HG03108 (cell line): ENCODE data around the gene DHX16.

Experiments used
- ATAC-seq: cut with Tn5 transposase; IDR thresholded peaks from one replicate; pipeline ENCODE4 v1.9.1; 2021; ENCODE audit warnings: moderate library complexity; ENCODE audit not compliant: unreplicated experiment

DHX16 gene

DNA sequence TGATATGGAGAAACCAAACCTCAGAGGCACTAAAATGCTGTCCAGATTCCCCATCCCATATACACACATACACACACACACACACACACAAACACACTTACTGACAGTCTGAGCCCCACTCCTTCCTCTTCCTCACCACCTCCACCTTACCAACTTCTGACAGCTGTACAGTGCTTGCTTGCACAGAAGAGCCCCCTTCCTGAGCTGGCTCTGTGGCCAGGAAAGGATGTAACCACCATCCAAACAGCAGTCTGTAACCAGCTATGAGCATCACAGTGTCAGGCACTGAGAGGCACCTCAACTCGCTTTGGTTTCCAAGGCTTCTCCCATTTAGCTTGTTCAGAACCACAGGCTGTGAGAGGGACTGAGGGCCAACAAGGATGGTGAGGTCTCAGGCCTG lies 31.8 kb downstream of the DHX16 start:
- no peak for ATAC-seq

DNA sequence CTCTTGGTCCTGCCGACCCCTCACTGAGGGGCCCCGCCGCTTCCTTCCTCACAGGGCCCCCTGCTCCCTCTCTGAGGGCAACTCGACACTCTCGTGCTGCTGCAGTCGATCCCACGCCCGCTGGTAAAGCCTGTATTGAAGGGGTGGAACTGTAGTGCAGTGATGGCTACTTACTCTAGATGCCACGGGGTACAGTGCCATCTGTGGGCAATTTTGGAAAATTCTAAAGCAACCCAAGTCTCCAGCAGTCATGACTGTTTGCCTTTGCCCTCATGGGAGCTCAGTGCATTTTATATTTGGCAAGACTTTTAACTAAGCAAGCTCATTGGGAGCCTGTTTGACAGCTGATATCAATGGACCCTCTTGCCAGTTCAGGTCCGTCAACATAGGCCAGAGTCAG lies 32.3 kb downstream of the DHX16 start:
- ATAC-seq: no peak

DNA sequence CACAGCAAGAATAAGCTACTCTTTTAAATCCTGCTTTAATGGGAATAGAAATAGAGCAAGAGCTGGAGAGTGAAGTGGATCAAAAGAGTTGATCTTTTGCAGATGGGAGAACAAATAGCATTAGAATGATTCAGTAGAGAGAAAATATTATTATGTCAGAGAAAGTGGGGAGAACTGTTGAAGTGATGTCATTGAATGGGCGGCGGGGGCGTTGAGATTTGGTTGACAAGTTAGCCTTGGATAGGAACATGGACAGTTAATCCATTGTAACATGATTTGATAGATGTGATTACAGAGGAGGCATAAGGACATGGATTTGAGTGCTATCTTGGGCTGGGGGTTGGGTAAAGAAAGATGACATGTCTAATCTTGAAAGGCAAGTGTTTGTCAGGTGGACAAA lies 37.0 kb downstream of the DHX16 start:
- no peak for ATAC-seq

DNA sequence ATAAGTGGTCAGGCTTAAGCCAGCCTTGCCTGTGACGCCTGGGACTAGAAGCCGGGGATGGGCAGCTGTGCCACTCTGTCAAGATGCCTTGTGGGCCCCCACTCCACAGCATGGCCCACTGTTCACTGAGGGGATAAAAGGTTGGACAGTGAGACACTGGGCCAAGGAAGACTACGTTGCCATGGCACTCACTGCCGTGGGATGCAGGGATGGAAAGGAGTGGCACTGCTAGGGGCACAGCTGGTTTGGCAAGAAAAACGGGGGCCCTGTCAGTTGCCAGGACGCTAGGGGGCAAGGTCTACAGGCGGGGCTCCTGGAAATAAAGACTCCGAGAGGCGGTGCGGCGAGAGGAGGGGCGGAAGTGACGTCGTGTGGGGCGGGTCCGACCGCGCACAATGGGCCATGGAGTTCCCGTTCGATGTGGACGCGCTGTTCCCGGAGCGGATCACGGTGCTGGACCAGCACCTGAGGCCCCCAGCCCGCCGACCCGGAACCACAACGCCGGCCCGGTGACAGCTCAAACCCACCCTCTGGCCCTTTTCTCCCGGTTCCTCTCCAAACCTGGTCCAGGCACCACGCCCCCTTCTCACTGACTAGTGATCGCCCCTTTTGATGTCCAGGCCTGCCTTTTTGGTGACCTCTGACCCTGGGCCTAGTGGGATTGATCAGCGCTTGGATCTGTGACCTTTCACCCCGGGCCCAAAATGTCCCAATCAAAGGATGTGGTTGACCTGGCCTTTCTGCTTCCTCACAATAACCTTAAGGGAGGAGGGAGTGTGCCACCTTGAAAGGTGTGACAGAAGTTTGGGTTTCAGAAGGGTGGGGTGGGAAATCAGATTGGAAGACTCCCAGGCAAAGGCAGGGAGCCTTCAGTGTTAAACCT lies 46.1 kb downstream of the DHX16 start, which contains the start of gene ATAT1:
TSS of gene ATAT1 (plus strand) at position 391 of the 883 bp plus-strand sequence.
- ATAC-seq: peak; percentile 76

DNA sequence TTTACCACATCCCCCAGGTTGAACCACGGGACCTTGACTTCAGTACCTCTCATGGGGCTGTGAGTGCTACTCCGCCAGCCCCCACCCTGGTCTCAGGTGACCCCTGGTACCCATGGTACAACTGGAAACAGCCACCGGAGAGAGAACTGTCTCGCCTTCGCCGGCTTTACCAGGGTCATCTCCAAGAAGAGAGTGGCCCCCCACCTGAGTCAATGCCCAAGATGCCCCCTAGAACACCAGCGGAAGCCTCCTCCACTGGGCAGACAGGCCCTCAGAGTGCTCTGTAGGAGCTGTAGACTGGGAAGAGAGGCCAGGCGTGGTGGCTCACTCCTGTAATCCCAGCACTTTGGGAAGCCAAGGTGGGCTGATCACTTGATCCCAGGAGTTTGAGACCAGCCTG lies 47.3 kb downstream of the DHX16 start:
- no peak for ATAC-seq

DNA sequence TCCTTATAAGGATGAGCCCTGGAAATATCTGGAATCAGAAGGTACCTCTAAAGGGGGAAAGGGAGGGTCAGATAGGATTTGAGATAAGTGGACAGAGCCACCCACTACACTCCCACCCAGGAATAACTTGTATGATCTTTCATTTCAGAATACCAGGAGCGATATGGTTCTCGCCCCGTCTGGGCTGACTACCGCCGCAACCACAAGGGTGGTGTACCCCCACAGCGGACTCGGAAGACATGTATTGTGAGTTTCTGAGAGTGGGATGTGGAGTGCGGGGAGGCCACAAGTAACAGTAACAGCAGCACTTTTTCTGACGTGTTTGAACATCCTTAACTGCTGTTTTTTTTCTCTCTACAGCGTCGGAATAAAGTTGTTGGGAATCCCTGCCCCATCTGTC lies 53.2 kb downstream of the DHX16 start:
- no peak for ATAC-seq

DNA sequence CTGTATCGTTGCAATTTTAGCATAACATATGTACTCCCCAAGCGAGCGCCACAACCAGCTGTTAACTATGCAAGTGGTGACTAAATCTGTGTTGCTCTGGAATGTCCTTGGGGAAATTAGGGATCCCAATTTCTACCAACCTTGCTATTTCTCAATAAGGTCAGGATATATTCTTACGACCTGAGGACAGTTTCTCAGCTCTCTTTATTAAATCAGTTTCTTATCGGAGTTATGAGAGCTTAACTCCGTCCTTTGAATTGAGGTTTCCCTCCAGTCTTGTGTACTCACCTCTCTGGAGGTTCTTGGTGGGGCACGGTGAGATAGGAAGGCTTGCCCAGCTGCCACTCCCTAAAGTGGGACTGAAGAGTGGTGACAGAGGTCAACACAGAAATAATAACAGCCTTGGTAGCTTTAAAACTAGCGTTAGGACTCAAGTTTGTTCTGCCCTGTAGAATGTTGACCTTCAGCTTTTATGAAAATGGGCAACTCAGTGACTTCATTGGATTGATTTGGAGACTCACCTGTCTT lies 54.5 kb downstream of the DHX16 start:
- ATAC-seq: no peak

DNA sequence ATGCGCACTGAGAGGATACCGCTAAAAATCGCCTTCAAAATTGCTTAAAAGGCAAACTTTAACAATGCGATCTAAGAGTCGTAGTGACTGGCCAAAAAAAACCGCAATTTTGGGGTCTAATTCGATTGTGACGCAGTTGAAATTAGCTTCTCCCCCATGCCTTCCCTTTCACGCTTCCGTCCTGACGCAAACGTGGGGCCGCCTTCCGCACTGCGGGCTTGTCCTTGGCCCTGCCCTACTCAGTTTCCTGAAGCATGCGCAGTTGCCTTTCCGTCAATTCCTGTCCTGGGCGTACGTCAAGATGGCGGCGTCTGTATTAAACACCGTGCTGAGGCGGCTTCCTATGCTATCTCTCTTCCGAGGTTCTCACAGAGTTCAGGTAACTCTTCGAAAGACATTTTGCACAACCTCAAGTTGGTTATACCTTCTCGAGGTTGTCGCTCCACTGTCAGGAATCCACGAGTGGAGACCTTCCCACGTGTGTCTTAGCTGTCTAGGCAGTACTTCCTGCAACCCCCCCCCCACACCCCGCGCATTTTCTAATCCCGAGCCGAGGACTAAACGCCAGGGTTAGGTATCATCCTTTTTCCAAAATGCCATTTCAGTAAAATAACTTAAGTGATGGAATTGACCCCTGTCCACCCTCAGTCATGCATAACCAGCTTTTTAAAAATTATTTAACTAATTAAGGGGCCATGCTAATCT lies 55.1 kb downstream of the DHX16 start, which contains the start of gene MRPS18B:
TSS of gene MRPS18B (plus strand) at position 276 of the 705 bp plus-strand sequence. CDS start at position 302, 26 bp downstream.
- peak; percentile 62 for ATAC-seq

DNA sequence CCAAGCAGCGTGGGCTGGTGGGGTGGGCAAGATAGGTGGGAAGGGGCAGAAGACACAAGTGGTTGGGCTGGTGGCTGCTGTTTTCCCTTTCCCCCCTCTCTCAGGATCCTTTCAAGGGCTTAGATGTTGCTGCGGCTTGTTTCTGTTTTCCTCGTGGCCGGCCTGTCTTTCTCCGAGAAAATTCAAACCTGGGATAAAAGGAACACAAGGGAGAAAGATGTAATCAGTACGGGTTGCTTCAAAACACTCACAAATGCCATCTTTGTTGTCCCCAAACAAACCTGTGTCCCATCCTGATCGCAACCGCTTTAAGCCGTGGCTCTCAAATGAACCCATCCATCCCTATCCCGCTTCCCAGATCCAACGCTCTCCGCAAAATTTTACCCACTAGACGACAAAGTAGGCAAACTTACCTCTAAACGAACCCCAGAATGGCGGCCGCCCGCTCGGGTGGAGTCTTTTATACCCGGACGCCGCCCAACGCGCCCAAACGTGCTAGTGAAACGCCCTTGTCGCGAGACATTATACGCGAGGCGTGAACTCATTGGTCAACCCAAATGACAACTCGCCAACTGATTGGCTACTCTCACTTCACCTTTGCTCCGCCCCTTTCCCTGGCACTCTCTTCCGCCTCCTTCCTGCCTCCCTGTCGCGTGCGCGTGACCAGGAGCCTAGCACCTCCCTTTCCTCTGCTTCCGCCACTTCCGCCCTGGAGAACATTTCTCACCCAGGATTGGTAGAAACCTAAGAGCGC lies 55.8 kb downstream of the DHX16 start, which contains the start of gene PPP1R10:
TSS of gene PPP1R10 (minus strand) at position 433 of the 754 bp plus-strand sequence. CDS start 7,299 bp downstream, outside the sequence.
- peak; percentile 83 for ATAC-seq

DNA sequence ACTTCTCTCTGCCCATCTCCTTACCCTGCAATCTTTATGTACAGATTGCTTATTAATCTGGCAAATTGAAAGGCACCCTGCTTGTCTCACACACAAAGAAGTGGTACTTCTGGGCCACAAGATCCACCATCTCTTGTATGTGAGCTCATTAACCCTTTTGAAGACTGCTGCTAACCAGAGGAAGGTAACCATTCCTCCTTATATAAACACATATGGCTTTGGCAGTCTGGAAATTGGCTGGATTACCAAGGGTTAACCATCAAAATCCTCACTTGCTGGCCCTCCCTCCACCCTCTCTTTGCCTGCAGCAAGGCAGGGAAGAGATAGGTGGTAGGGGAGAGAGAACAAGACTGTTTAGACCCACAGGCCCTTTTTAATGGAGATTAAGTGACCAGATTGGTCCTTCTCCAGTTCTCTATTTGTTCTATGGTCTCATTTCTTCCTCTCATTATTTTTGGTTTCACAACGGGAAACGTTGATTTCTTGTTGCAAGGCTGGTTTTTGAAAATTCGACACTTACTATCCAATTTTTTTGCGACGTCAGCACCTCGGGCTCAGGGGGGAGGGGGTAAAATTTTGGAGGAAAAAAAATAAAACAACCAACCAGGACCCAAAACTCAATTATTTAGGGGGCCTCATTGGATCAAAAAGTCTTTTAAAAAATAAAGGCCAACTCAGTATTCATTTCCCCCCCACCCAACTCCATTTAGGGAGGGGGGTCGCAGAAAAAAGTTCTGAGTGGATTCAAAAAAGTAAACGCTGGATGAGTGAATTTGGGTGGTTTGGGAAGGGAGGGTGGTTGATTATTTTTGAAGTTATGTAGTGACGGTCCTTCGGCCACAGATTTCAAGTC lies 56.6 kb downstream of the DHX16 start:
- ATAC-seq: no peak

DNA sequence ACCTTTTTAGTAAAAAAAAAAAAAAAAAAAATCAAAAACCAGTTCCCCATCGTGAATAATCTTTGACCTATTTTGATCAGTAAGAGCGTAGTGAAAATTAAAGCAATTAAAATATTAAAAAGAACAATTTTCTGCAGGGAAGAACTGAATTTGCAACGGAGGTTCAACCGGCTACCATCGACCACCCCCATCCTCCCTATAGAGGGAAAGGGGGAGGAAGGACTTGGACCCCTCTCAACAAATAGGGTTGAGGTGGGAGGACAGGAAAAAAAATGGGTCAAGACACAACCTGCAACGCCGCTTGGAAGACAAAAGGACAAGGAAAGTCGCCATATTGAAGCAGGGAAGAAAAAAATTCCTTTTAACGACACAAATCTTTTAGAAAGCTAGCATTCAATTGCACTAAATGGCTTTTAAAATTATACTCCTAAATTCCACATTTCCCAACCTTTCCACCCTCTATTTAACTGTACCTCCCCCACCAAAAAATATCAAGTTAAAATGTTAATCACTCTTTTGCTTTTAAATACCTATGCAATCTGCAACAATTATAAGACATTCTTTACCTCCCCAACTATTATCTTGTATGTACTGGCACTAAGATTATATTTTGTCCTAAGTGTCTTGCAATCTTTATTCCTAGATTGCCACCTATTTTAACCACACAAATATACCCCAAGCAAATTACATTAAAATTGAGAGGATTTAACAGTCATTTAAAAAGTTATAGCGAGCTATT lies 57.4 kb downstream of the DHX16 start:
- no peak for ATAC-seq

DNA sequence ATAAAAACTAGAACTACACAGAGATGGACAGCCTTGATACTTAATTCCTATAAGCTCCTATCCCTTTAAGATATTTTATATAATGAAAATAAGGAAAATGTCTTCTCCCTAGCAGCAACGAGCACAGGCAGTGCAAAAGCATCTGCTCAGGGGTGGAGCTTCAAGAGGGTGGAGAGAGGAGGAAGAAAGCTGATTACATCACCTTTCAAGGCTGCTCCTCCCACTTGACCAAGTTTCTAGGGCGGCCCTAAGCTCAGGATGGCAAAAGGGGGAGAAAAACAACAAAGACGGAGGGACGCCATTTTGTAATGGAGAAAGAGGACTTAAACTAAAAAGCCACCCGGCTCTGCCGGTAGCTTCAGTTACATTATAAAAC lies 58.0 kb downstream of the DHX16 start:
- ATAC-seq: peak; percentile 49

DNA sequence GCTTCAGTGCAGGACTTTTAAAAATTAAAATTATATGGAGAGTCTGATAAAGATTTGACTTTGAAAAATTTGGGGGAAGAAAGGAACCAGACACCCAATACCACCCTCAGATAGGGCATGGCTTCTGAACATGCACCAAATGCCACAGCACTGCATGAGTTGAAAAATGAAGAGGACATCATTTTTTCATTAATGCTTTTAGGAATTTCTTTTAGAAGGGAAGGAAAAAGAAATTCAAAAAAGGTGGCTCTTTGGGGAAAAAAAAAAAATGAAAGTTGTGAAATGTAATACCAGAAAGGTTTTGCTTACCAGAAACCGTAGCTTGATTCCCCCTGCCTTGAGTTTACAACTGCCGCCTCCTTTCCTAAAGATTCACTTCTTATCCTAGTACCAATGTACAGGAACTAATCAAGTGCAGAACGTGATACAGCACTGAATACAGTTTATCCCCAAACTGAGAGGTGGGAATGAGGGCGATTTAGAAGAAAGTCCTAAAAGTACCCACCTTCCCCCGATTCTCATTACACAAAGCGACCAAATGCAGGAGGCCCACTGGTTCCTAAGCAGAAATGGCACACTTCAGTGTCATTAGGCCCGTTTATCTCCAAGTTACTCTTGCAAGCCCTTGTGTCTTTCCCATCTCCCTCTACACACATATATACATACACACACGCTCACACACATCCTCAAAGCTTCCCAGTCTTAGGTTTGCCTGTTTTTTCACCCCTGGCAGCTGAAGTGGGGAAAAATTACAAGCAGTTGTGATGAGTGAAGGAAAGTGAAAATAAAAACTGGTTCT lies 58.6 kb downstream of the DHX16 start:
- ATAC-seq: no peak

DNA sequence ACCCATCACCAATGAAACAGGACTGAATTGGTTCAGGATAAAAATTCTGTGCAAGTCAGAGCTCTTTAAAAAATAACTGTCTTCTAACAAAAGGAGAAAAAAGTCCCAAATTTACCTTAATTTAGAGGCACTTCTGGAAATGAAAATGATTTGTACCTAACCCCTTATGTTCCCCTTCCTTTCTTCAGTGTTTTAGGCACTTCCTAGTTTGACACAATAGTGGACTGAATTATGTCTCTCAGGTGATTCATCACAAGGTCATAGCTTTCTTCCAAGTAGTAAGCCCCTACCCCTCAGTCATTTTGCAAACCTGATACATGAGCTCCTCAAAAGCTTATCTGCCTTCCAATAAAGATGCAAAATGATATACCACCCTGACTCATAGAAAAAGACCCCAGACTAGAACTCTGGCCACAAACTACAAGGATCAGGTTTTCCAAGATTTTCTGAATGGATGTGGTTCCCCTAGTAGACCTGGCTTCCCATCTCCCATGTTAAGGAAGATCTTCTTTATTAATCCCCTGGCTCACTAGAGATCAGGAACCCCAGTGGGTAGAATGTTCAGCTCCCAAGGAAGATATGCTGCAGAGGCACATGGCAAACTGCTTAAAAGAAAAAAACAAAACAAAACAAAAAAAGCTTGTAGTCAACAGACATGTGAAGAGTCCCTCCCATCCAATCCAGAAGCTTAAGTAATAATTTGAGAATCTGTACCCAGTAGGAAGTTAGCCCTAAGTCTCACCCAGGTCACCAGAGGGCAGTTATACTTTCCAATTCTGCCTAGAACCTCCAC lies 59.4 kb downstream of the DHX16 start:
- ATAC-seq: no peak

DNA sequence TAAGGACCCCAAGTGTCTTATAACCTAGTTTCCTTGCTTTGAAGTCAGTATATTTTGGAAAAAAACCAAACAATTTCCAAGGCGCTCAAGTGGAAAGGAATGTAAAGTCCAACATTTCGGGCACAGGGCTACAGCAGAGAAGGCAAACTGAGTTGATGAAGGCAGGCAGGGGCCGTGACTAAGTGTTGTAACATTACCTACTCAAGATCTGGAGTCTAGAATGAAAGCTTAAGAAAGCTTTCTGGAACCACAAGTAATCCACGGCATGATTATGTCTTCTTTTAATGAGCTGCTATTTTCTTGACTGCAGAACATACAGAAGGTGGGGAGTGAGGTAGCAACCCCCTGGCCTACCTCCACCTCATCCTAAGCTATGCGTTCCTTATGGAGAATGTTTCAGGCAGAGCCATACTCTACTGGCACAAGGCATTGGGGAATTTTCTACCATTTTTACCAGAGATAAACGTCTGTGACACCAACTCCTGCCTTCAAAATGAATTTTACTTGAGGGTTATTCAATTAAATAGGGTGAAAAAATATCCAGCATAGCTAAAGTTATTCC lies 60.0 kb downstream of the DHX16 start:
- ATAC-seq: no peak

DNA sequence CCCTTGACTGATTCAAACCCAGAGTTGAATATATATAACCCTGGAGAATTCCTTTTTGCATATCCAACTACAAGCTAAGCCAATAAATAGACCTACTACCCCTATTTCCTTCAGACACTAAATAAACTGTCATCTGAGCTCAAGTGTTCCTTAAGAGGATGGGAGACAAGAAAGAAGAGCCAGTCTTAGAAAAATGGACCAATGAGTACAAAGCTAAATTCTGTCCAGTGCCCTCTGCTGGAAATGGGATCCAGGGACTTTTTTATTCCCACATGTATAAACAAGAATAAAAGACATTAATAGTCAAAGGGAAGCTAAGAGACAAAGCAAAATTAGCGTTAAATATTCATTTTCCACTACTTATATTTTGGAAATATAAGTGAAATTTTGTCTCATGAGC lies 60.6 kb downstream of the DHX16 start:
- no peak for ATAC-seq

DNA sequence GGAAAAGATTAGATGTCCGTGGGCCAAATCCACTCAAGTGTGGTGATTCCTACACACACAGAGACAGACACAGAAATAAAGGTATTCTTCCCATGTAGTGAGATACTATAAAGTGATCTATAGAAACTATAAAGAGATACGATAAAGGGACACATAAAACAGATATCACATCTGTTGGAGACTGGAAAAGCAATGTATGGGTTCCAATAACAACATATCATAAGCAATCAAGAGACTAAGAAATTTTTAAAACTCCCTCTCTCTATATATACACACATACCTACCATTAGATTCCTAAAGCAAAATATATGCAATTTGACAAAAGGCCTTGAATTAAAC lies 61.0 kb downstream of the DHX16 start:
- no peak for ATAC-seq
